ENCODE results near the gene ARX.

ARX gene

GRCh38 chrX:24981030-24981429, 34.7 kb downstream of the ARX start:
- no peak for DNase-seq (ENCODE audit: low read depth in 1 of 2, low spot score in 1 of 2)
- no peak for TF ChIP-seq JUND (IDR thresholded peaks at IDR 0.05; ENCODE audit: low read depth)
- in situ Hi-C loops (cut with HindIII; ENCODE audit: low pct_unique_long_range_greater_than_20kb, low sequenced_read_pairs) = no loop called here

GRCh38 chrX:24979081-24979480, 36.7 kb downstream of the ARX start:
- in situ Hi-C loops (cut with HindIII; ENCODE audit: low pct_unique_long_range_greater_than_20kb, low sequenced_read_pairs) = no loop called here
- no peak for TF ChIP-seq JUND (IDR thresholded peaks at IDR 0.05; ENCODE audit: low read depth)
- no peak for DNase-seq (ENCODE audit: low read depth in 1 of 2, low spot score in 1 of 2)

- no peak for TF ChIP-seq JUND (IDR thresholded peaks at IDR 0.05; ENCODE audit: low read depth)
- DNase-seq (ENCODE audit: low read depth in 1 of 2, low spot score in 1 of 2) = no peak
- in situ Hi-C loops (cut with HindIII; ENCODE audit: low pct_unique_long_range_greater_than_20kb, low sequenced_read_pairs) = no loop called here
Observed at GRCh38 chrX:24969812-24970211, 46.0 kb downstream of the ARX start.

- in situ Hi-C loops (cut with HindIII; ENCODE audit: low pct_unique_long_range_greater_than_20kb, low sequenced_read_pairs) = no loop called here
- no peak for TF ChIP-seq JUND (IDR thresholded peaks at IDR 0.05; ENCODE audit: low read depth)
- DNase-seq (ENCODE audit: low read depth in 1 of 2, low spot score in 1 of 2) = no peak
Observed at GRCh38 chrX:24965372-24965771, 50.4 kb downstream of the ARX start.

GRCh38 chrX:24963823-24964222, 51.9 kb downstream of the ARX start:
- in situ Hi-C loops (cut with HindIII; ENCODE audit: low pct_unique_long_range_greater_than_20kb, low sequenced_read_pairs) = no loop called here
- no peak for DNase-seq (ENCODE audit: low read depth in 1 of 2, low spot score in 1 of 2)
- no peak for TF ChIP-seq JUND (IDR thresholded peaks at IDR 0.05; ENCODE audit: low read depth)

- no peak for DNase-seq (ENCODE audit: low read depth in 1 of 2, low spot score in 1 of 2)
- TF ChIP-seq JUND (IDR thresholded peaks at IDR 0.05; ENCODE audit: low read depth) = no peak
- in situ Hi-C loops (cut with HindIII; ENCODE audit: low pct_unique_long_range_greater_than_20kb, low sequenced_read_pairs) = no loop called here
Observed at GRCh38 chrX:24961809-24962208, 54.0 kb downstream of the ARX start.

GRCh38 chrX:24956828-24957227, 58.9 kb downstream of the ARX start:
- peak; percentile 45; the same call in 1 of the 2 replicates for TF ChIP-seq JUND (IDR thresholded peaks at IDR 0.05; ENCODE audit: low read depth)
- DNase-seq (ENCODE audit: low read depth in 1 of 2, low spot score in 1 of 2) = peak; percentile 12 to 30
- in situ Hi-C loops (cut with HindIII; ENCODE audit: low pct_unique_long_range_greater_than_20kb, low sequenced_read_pairs) = no loop called here

GRCh38 chrX:24955372-24955930, 60.3 kb downstream of the ARX start:
- TF ChIP-seq JUND (IDR thresholded peaks at IDR 0.05; ENCODE audit: low read depth) = no peak
- DNase-seq (ENCODE audit: low read depth in 1 of 2, low spot score in 1 of 2) = no peak
- in situ Hi-C loops (cut with HindIII; ENCODE audit: low pct_unique_long_range_greater_than_20kb, low sequenced_read_pairs) = no loop called here

- no peak for DNase-seq (ENCODE audit: low read depth in 1 of 2, low spot score in 1 of 2)
- in situ Hi-C loops (cut with HindIII; ENCODE audit: low pct_unique_long_range_greater_than_20kb, low sequenced_read_pairs) = no loop called here
- TF ChIP-seq JUND (IDR thresholded peaks at IDR 0.05; ENCODE audit: low read depth) = no peak
Observed at GRCh38 chrX:24954732-24955131, 61.0 kb downstream of the ARX start.
